ENCODE measurements around the gene IKBIP. TPM values are rescaled to one million over a fixed set of nuclear protein-coding genes. Genes with fewer than 3 reads are reported as not detected.
"Not testable (repeated sequence)": the region's sequence is repeated elsewhere in the genome, so short reads cannot be mapped to it uniquely, and the experiment has no call there.

Gene IKBIP
- total RNA-seq, 2 experiments from 2014 or later: 24.9 to 26.2 TPM

- DNase-seq: no peak
Measured at GRCh38 chr12:98635657-98636323, 8.8 kb downstream of the IKBIP start.

GRCh38 chr12:98618952-98619351 lies 25.6 kb downstream of the IKBIP start:
- intact Hi-C loops (cut with micrococcal nuclease): no loop called here
- POLR2A ChIA-PET: no interaction called here

More at GRCh38 chr12:98635657-98636323, 8.8 kb downstream of the IKBIP start:
- H3K27ac Mint-ChIP-seq: no peak overlapping the region
- peaks cover 10% of the 10 kb centered on the region for H3K36me3 Mint-ChIP-seq
- no peak overlapping the region for H3K4me3 Mint-ChIP-seq
- H3K9me3 Mint-ChIP-seq: no peaks in the 10 kb centered on the region
- ChIA-PET CTCF (no interaction called here), POLR2A (interaction anchor here (1.1 kb wide), 1 partner anchor 14 kb away, joined by 3 read pairs; no protein-coding TSS in a partner anchor)
- peaks cover 12% of the 10 kb centered on the region for H3K4me1 Mint-ChIP-seq (ENCODE audit: low read depth)
- intact Hi-C loops (cut with micrococcal nuclease): no loop called here
- H3K27me3 Mint-ChIP-seq: no peaks in the 10 kb centered on the region

GRCh38 chr12:98612696-98613334 lies 31.8 kb downstream of the IKBIP start:
- CTCF ChIA-PET: interaction anchor here (0.6 kb wide), 1 partner anchor 652 kb away, joined by 3 read pairs; no protein-coding TSS in a partner anchor
- intact Hi-C loops (cut with micrococcal nuclease): no loop called here
- peaks cover 1% of the 10 kb centered on the region for H3K36me3 Mint-ChIP-seq
- no peaks in the 10 kb centered on the region for H3K27me3 Mint-ChIP-seq
- H3K4me3 Mint-ChIP-seq: no peak overlapping the region
- peaks cover 4% of the 10 kb centered on the region for H3K4me1 Mint-ChIP-seq (ENCODE audit: low read depth)
- H3K9me3 Mint-ChIP-seq: no peaks in the 10 kb centered on the region
- no peak overlapping the region for H3K27ac Mint-ChIP-seq
- DNase-seq: no peak
- POLR2A ChIA-PET: no interaction called here

More at GRCh38 chr12:98618952-98619351, 25.6 kb downstream of the IKBIP start:
- Mint-ChIP-seq H3K4me1 (ENCODE audit: low read depth) (no peaks in the 10 kb centered on the region), H3K27ac (no peak overlapping the region), H3K4me3 (no peak overlapping the region), H3K9me3 (no peaks in the 10 kb centered on the region), H3K36me3 (no peaks in the 10 kb centered on the region), H3K27me3 (no peaks in the 10 kb centered on the region)
- CTCF ChIA-PET: interaction anchor here (0.9 kb wide), 1 partner anchor 12 kb away, joined by 3 read pairs; no protein-coding TSS in a partner anchor
- DNase-seq: no peak

- CTCF ChIA-PET: no interaction called here
- peaks cover 5% of the 10 kb centered on the region for H3K4me1 Mint-ChIP-seq (ENCODE audit: low read depth)
- H3K27ac Mint-ChIP-seq: no peak overlapping the region
- intact Hi-C loops (cut with micrococcal nuclease): no loop called here
- no peaks in the 10 kb centered on the region for H3K27me3 Mint-ChIP-seq
- POLR2A ChIA-PET: no interaction called here
- H3K36me3 Mint-ChIP-seq: peaks cover 1% of the 10 kb centered on the region
- no peaks in the 10 kb centered on the region for H3K9me3 Mint-ChIP-seq
- DNase-seq: no peak
- H3K4me3 Mint-ChIP-seq: no peak overlapping the region
Measured at GRCh38 chr12:98610596-98610995, 34.0 kb downstream of the IKBIP start.

GRCh38 chr12:98606359-98606988 lies 38.1 kb downstream of the IKBIP start:
- intact Hi-C loops (cut with micrococcal nuclease): no loop called here
- no peaks in the 10 kb centered on the region for H3K9me3 Mint-ChIP-seq
- CTCF ChIA-PET: interaction anchor here (0.9 to 2.2 kb wide), 3 partner anchors 12 to 40 kb away, joined by 3 to 5 read pairs (median 3); no protein-coding TSS in a partner anchor
- POLR2A ChIA-PET: no interaction called here
- peaks cover 11% of the 10 kb centered on the region for H3K36me3 Mint-ChIP-seq
- H3K4me3 Mint-ChIP-seq: no peak overlapping the region
- DNase-seq: no peak
- H3K27ac Mint-ChIP-seq: no peak overlapping the region
- H3K27me3 Mint-ChIP-seq: no peaks in the 10 kb centered on the region
- peaks cover 2% of the 10 kb centered on the region for H3K4me1 Mint-ChIP-seq (ENCODE audit: low read depth)

- H3K4me3 Mint-ChIP-seq: no peak overlapping the region
- no peaks in the 10 kb centered on the region for H3K27me3 Mint-ChIP-seq
- CTCF ChIA-PET: interaction anchor here (1.5 to 2.9 kb wide), 2 partner anchors 35 to 69 kb away, joined by 10 to 12 read pairs; no protein-coding TSS in a partner anchor
- H3K4me1 Mint-ChIP-seq (ENCODE audit: low read depth): peaks cover 10% of the 10 kb centered on the region
- H3K27ac Mint-ChIP-seq: no peak overlapping the region
- intact Hi-C loops (cut with micrococcal nuclease): no loop called here
- no peak for DNase-seq
- H3K36me3 Mint-ChIP-seq: peaks cover 39% of the 10 kb centered on the region
- POLR2A ChIA-PET: interaction anchor here (0.6 kb wide), 1 partner anchor 154 kb away, joined by 3 read pairs; no protein-coding TSS in a partner anchor
- H3K9me3 Mint-ChIP-seq: no peaks in the 10 kb centered on the region
Measured at GRCh38 chr12:98601924-98602323, 42.7 kb downstream of the IKBIP start.

GRCh38 chr12:98597313-98597712 lies 47.3 kb downstream of the IKBIP start:
- DNase-seq; CTCF ChIA-PET; H3K27me3 Mint-ChIP-seq; intact Hi-C loops (cut with micrococcal nuclease); H3K9me3 Mint-ChIP-seq; H3K4me3 Mint-ChIP-seq; H3K27ac Mint-ChIP-seq: not testable (repeated sequence)
- peaks cover 54% of the 10 kb centered on the region for H3K36me3 Mint-ChIP-seq
- H3K4me1 Mint-ChIP-seq (ENCODE audit: low read depth): peaks cover 33% of the 10 kb centered on the region
- POLR2A ChIA-PET: interaction anchor here (5.5 kb wide), 1 partner anchor 47 kb away, joined by 40 read pairs; the partner anchor contains the start of genes APAF1 and IKBIP

- Mint-ChIP-seq H3K36me3 (peaks cover 44% of the 10 kb centered on the region), H3K9me3 (no peaks in the 10 kb centered on the region), H3K4me1 (ENCODE audit: low read depth) (peaks cover 29% of the 10 kb centered on the region), H3K27ac (peak overlapping the region; percentile 97), H3K27me3 (no peaks in the 10 kb centered on the region), H3K4me3 (peak overlapping the region; percentile 91)
- intact Hi-C loops (cut with micrococcal nuclease): loop anchor here (1.0 to 2.0 kb wide), 2 partner anchors 146 to 1543 kb away; no protein-coding TSS in a partner anchor
- POLR2A ChIA-PET: interaction anchor here (0.6 to 5.5 kb wide), 10 partner anchors 20 to 146 kb away, joined by 3 to 40 read pairs (median 4); partner anchors contain the start of genes APAF1, IKBIP and TMPO
- DNase-seq: peak; percentile 54
- CTCF ChIA-PET: interaction anchor here (0.6 to 5.1 kb wide), 6 partner anchors 10 to 384 kb away, joined by 4 to 42 read pairs (median 6); no protein-coding TSS in a partner anchor
Measured at GRCh38 chr12:98595243-98595988, 49.2 kb downstream of the IKBIP start.

- POLR2A ChIA-PET: interaction anchor here (0.6 to 5.5 kb wide), 15 partner anchors 9 to 148 kb away, joined by 3 to 40 read pairs (median 4); partner anchors contain the start of genes APAF1, IKBIP and TMPO
- H3K4me1 Mint-ChIP-seq (ENCODE audit: low read depth): peaks cover 29% of the 10 kb centered on the region
- peak overlapping the region; percentile 91 for H3K4me3 Mint-ChIP-seq
- intact Hi-C loops (cut with micrococcal nuclease): loop anchor here (2.0 to 5.0 kb wide), 2 partner anchors 47 to 1545 kb away; no protein-coding TSS in a partner anchor
- CTCF ChIA-PET: interaction anchor here (0.6 to 5.1 kb wide), 6 partner anchors 28 to 385 kb away, joined by 3 to 42 read pairs (median 5); no protein-coding TSS in a partner anchor
- peak overlapping the region; percentile 97 for H3K27ac Mint-ChIP-seq
- H3K9me3 Mint-ChIP-seq: no peaks in the 10 kb centered on the region
- no peak for DNase-seq
- H3K36me3 Mint-ChIP-seq: peaks cover 39% of the 10 kb centered on the region
- H3K27me3 Mint-ChIP-seq: no peaks in the 10 kb centered on the region
Measured at GRCh38 chr12:98594050-98594835, 50.3 kb downstream of the IKBIP start.

- Mint-ChIP-seq H3K4me3 (peak within 1 kb of the TSS; percentile 91), H3K9me3 (no peaks in the 10 kb centered on the region), H3K27ac (peak within 1 kb of the TSS; percentile 97), H3K36me3 (peaks cover 36% of the 10 kb centered on the region), H3K27me3 (no peaks in the 10 kb centered on the region), H3K4me1 (ENCODE audit: low read depth) (peaks cover 29% of the 10 kb centered on the region)
- intact Hi-C loops (cut with micrococcal nuclease): loop anchor here (1.0 to 5.0 kb wide), 6 partner anchors 27 to 1545 kb away; partner anchors contain the start of gene IKBIP
- ChIA-PET POLR2A (interaction anchor here (0.6 to 5.5 kb wide), 14 partner anchors 9 to 148 kb away, joined by 3 to 40 read pairs (median 4); partner anchors contain the start of genes APAF1, IKBIP and TMPO), CTCF (interaction anchor here (0.7 to 5.1 kb wide), 8 partner anchors 27 to 77 kb away, joined by 3 to 42 read pairs (median 4); no protein-coding TSS in a partner anchor)
- DNase-seq: peak; percentile 96
Measured at GRCh38 chr12:98593351-98594049, 51.1 kb downstream of the IKBIP start, which contains the start of gene SLC25A3. TSS of gene SLC25A3 (plus strand) at chr12:98593686. CDS start at chr12:98593979, 293 bp downstream.
